CD14-positive monocyte (primary cell): ENCODE data around the gene MAPKAPK3. TPM values are rescaled to one million over a fixed set of nuclear protein-coding genes. Genes with fewer than 3 reads are reported as not detected.

Source experiments
- DNase-seq, 3 donors: peaks; one replicate each; pipeline ENCODE4 v3.0.0-alpha.2; 2011 to 2022
- H2AFZ ChIP-seq: 2 replicates; pipeline ENCODE4 v1.6.0; 2012; ENCODE audit warnings: mild to moderate bottlenecking, low read depth, low read length, inconsistent platforms; ENCODE audit not compliant: insufficient read depth, poor library complexity, severe bottlenecking
- H3K27ac ChIP-seq, 2 donors: 1 replicate in 1 of 2; 2 replicates in 1 of 2; pipeline ENCODE4 v1.5.1; 2012 to 2013; ENCODE audit warnings: low read length in 2 of 2, control low read depth in 1 of 2, inconsistent platforms in 1 of 2, low read depth in 1 of 2, mild to moderate bottlenecking in 1 of 2
- H3K27me3 ChIP-seq, 2 donors: one replicate each; pipeline versions ENCODE4 v1.6.0 to v1.6.1; 2011 to 2013; ENCODE audit warnings: low read length in 2 of 2; ENCODE audit not compliant: control insufficient read depth in 2 of 2, insufficient read depth in 2 of 2
- H3K36me3 ChIP-seq, 2 donors: replicated peaks in 1 of 2; 1 replicate in 1 of 2; 2 replicates in 1 of 2; pipeline versions ENCODE4 v1.5.1 to v1.6.1; 2012 to 2013; ENCODE audit warnings: low read length in 2 of 2, control low read depth in 1 of 2, inconsistent platforms in 1 of 2, mild to moderate bottlenecking in 1 of 2; ENCODE audit not compliant: insufficient read depth in 2 of 2, control insufficient read depth in 1 of 2
- H3K4me1 ChIP-seq, 2 donors: 1 replicate in 1 of 2; 2 replicates in 1 of 2; pipeline versions ENCODE4 v1.5.1 to v1.6.1; 2012 to 2013; ENCODE audit warnings: low read length in 2 of 2, control low read depth in 1 of 2, inconsistent platforms in 1 of 2, mild to moderate bottlenecking in 1 of 2, moderate library complexity in 1 of 2; ENCODE audit not compliant: insufficient read depth in 2 of 2, control insufficient read depth in 1 of 2
- H3K4me2 ChIP-seq: replicated peaks from 2 replicates; pipeline ENCODE3; 2012; ENCODE audit warnings: low read length, moderate library complexity, mild to moderate bottlenecking; ENCODE audit not compliant: poor library complexity, severe bottlenecking; ENCODE audit errors: extremely low read depth
- H3K4me3 ChIP-seq, 3 experiments: fragments of 200-600 bp in 1 of 3; sonication (generic) in 1 of 3; replicated peaks in 1 of 3; 1 replicate in 2 of 3; 2 replicates in 1 of 3; pipeline ENCODE4 v1.5.1; 2011 to 2013; ENCODE audit warnings: low read length in 3 of 3, mild to moderate bottlenecking in 3 of 3, control low read depth in 2 of 3, low read depth in 2 of 3, inconsistent platforms in 1 of 3, moderate library complexity in 1 of 3
- H3K79me2 ChIP-seq: 2 replicates; pipeline ENCODE4 v1.6.0; 2012; ENCODE audit warnings: mild to moderate bottlenecking, control low read depth, inconsistent platforms, low read length, moderate library complexity; ENCODE audit not compliant: insufficient read depth
- H3K9ac ChIP-seq: 2 replicates; pipeline ENCODE4 v1.6.0; 2017; ENCODE audit warnings: low read length, mild to moderate bottlenecking; ENCODE audit not compliant: insufficient read depth, poor library complexity, severe bottlenecking
- H3K9me3 ChIP-seq, 2 donors: replicated peaks in 1 of 2; 1 replicate in 1 of 2; 2 replicates in 1 of 2; pipeline versions ENCODE4 v1.5.1 to v1.6.1; 2012 to 2013; ENCODE audit warnings: low read length in 2 of 2, control low read depth in 1 of 2; ENCODE audit not compliant: control insufficient read depth in 1 of 2, insufficient read depth in 1 of 2
- H4K20me1 ChIP-seq: 2 replicates; pipeline ENCODE4 v1.6.0; 2012; ENCODE audit warnings: mild to moderate bottlenecking, low read length, control low read depth, moderate library complexity; ENCODE audit not compliant: insufficient read depth
- H3K27ac Mint-ChIP-seq, 7 donors: one replicate each; pipeline ENCODE4 v1.8.0; 2020; ENCODE audit warnings: mild to moderate bottlenecking in 7 of 7, mixed read lengths in 7 of 7, moderate library complexity in 6 of 7, inconsistent platforms in 2 of 7
- H3K27me3 Mint-ChIP-seq, 3 donors: one replicate each; pipeline ENCODE4 v1.8.0; 2021 to 2022; ENCODE audit warnings: low read depth in 3 of 3, mild to moderate bottlenecking in 3 of 3, mixed read lengths in 3 of 3, moderate library complexity in 3 of 3, inconsistent platforms in 1 of 3
- H3K36me3 Mint-ChIP-seq, 2 donors: one replicate each; pipeline ENCODE4 v1.8.0; 2020; ENCODE audit warnings: mixed read lengths in 2 of 2, inconsistent platforms in 1 of 2, mild to moderate bottlenecking in 1 of 2
- H3K4me1 Mint-ChIP-seq: one replicate; pipeline ENCODE4 v1.8.0; 2020; ENCODE audit warnings: mild to moderate bottlenecking, mixed read lengths
- H3K4me3 Mint-ChIP-seq, 2 donors: one replicate each; pipeline ENCODE4 v1.8.0; 2020; ENCODE audit warnings: mild to moderate bottlenecking in 2 of 2, mixed read lengths in 2 of 2, moderate library complexity in 1 of 2
- H3K9me3 Mint-ChIP-seq, 7 donors: one replicate each; pipeline ENCODE4 v1.8.0; 2020 to 2022; ENCODE audit warnings: mixed read lengths in 7 of 7, mild to moderate bottlenecking in 6 of 7, moderate library complexity in 6 of 7, inconsistent platforms in 2 of 7
- CTCF ChIP-seq: fragments of 200-600 bp; IDR thresholded peaks from one replicate; pipeline ENCODE4 v1.8.0; 2022; ENCODE audit warnings: antibody characterized with exemption, mild to moderate bottlenecking
- WGBS: methylation state at CpG from one replicate; pipeline ENCODE4 v1.1.5; 2013; ENCODE audit warnings: missing lambda C conversion rate; ENCODE audit not compliant: insufficient coverage; 5-methylcytosine and 5-hydroxymethylcytosine counted together
- intact Hi-C, 2 donors: fragments of 100-400 bp; cut with micrococcal nuclease; formaldehyde crosslinking; loops; one replicate each; pipeline versions ENCODE4 v1.15.0 to v1.15.1; 2023
- polyA plus RNA-seq, 3 donors: library from polyadenylated mRNA; depleted of rRNA in 1 of 3; unstranded in 2 of 3; stranded (reverse) in 1 of 3; fragments of 300-500 nt in 2 of 3; fragments of >200 nt in 1 of 3; fragmentation: Illumina TruSeq in 2 of 3; gene quantifications; 1 replicate in 2 of 3; 2 replicates in 1 of 3; pipeline ENCODE4 v1.2.3, GENCODE V29; 2012 to 2021

The MAPKAPK3 gene
- polyA plus RNA-seq, 3 donors = 173 to 252 (median 201) TPM

DNA sequence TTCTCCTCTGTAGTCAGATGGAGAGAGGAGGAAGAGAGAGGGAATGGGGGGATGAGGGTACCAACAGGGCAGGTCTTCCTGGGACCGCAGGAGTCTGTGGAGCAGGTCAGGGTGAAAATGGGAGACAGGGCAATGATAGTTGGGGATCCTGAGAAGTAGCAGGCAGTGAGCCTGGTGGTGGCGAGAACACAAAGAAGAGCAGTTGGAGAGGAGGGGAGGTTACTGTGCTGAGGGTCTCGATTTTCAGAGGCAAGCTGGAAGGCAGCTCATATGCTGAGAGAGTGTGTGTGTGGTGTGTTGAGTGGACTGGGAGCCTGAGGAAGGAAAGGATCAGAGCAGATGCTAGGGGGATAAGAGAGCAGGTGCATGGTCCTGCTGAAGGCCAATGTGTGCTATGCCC, 55.7 kb downstream of the MAPKAPK3 start:
- Histone ChIP-seq H4K20me1 (peaks cover 4% of the 10 kb centered on the region), H3K79me2 (no peaks in the 10 kb centered on the region), H3K36me3 (no peaks in the 10 kb centered on the region), H3K4me1 (peaks cover 9 to 18% of the 10 kb centered on the region in 2 donors), H3K9me3 (no peaks in the 10 kb centered on the region), H2AFZ (no peak overlapping the region), H3K27me3 (peaks cover 55 to 59% of the 10 kb centered on the region in 2 donors), H3K9ac (no peak overlapping the region), H3K27ac (no peak overlapping the region), H3K4me2 (no peak overlapping the region), H3K4me3 (no peak overlapping the region)
- Mint-ChIP-seq H3K27me3 (peaks cover 54 to 69% (median 67%) of the 10 kb centered on the region in 3 donors), H3K36me3 (peaks cover 3 to 14% of the 10 kb centered on the region in 2 donors), H3K4me1 (peaks cover 12% of the 10 kb centered on the region), H3K9me3 (peaks cover 0 to 7% (median 5%) of the 10 kb centered on the region in 7 donors), H3K27ac (peak overlapping the region in 2 of 7 donors; percentile 14 to 28), H3K4me3 (peak overlapping the region in 1 of 2 donors; percentile 68)
- WGBS = 88% methylated on average over 3 of the region's 3 CpGs
- intact Hi-C loops = no loop called here
- no peak for DNase-seq
- TF ChIP-seq CTCF = no peak

GRCh38 chr3:50673931-50674330, 57.0 kb downstream of the MAPKAPK3 start:
- TF ChIP-seq CTCF = no peak
- peaks cover 63 to 69% of the 10 kb centered on the region in 2 donors for H3K27me3 ChIP-seq
- no peaks in the 10 kb centered on the region for H3K9me3 ChIP-seq
- intact Hi-C loops = no loop called here
- Mint-ChIP-seq H3K27me3 (peaks cover 62 to 75% (median 72%) of the 10 kb centered on the region in 3 donors), H3K4me1 (peaks cover 12% of the 10 kb centered on the region), H3K9me3 (peaks cover 0 to 7% (median 5%) of the 10 kb centered on the region in 7 donors), H3K36me3 (peaks cover 3 to 14% of the 10 kb centered on the region in 2 donors), H3K27ac (no peak overlapping the region), H3K4me3 (peak overlapping the region; percentile 59 to 78)
- peaks cover 4% of the 10 kb centered on the region for H4K20me1 ChIP-seq
- H3K79me2 ChIP-seq = no peaks in the 10 kb centered on the region
- H3K36me3 ChIP-seq = no peaks in the 10 kb centered on the region
- peaks cover 9 to 18% of the 10 kb centered on the region in 2 donors for H3K4me1 ChIP-seq
- H3K9ac ChIP-seq = no peak overlapping the region
- H3K4me3 ChIP-seq = peak overlapping the region in 1 of 3 experiments; percentile 63
- peak in 2 of 3 donors; percentile 38 to 47 for DNase-seq
- WGBS = 82% methylated on average over 3 of the region's 3 CpGs
- no peak overlapping the region for H3K27ac ChIP-seq
- H2AFZ ChIP-seq = no peak overlapping the region
- peak overlapping the region; percentile 74 for H3K4me2 ChIP-seq
